GM23338 (cell line): Measurements from ENCODE around the gene DRC7. TPM values are rescaled to one million over a fixed set of nuclear protein-coding genes. Genes with fewer than 3 reads are reported as not detected.

Experiments used
- ATAC-seq: fragments of 200-7000 bp; cut with Tn5 transposase; 3 replicates; pipeline ENCODE4 v1.9.1; 2020
- DNase-seq: peaks from one replicate; pipeline ENCODE4 v3.0.0-alpha.2; 2015; ENCODE audit warnings: low spot score
- H2AFZ ChIP-seq: fragments of 200-600 bp; sonication (generic); 2 replicates; pipeline ENCODE4 v1.8.0; 2016; ENCODE audit warnings: antibody characterized with exemption, mild to moderate bottlenecking, moderate library complexity
- H3F3A ChIP-seq: fragments of 200-600 bp; sonication (generic); replicated peaks from 2 replicates; pipeline ENCODE4 v1.8.0; 2017; ENCODE audit warnings: antibody characterized with exemption, mixed run types, low read depth
- H3K27ac ChIP-seq: fragments of 200-600 bp; sonication (generic); 2 replicates; pipeline ENCODE4 v1.6.1; 2016; ENCODE audit warnings: low read depth
- H3K27me3 ChIP-seq: fragments of 200-600 bp; sonication (generic); 2 replicates; pipeline ENCODE4 v1.8.0; 2016; ENCODE audit warnings: mild to moderate bottlenecking, mixed run types, moderate library complexity; ENCODE audit not compliant: insufficient read depth
- H3K36me3 ChIP-seq: fragments of 200-600 bp; sonication (generic); 2 replicates; pipeline ENCODE4 v1.8.0; 2016; ENCODE audit warnings: mild to moderate bottlenecking; ENCODE audit not compliant: insufficient read depth
- H3K4me1 ChIP-seq: fragments of 200-600 bp; sonication (generic); 2 replicates; pipeline ENCODE4 v1.8.0; 2016; ENCODE audit warnings: mild to moderate bottlenecking, moderate library complexity; ENCODE audit not compliant: insufficient read depth
- H3K4me2 ChIP-seq: fragments of 200-600 bp; sonication (generic); 2 replicates; pipeline ENCODE4 v1.7.1; 2017; ENCODE audit warnings: mixed run types
- H3K4me3 ChIP-seq: fragments of 200-600 bp; sonication (generic); 2 replicates; pipeline ENCODE4 v1.6.1; 2016; ENCODE audit warnings: mixed run types
- H3K79me2 ChIP-seq: fragments of 200-600 bp; sonication (generic); replicated peaks from 2 replicates; pipeline ENCODE4 v1.8.0; 2017; ENCODE audit warnings: mild to moderate bottlenecking; ENCODE audit not compliant: insufficient read depth
- H3K9me2 ChIP-seq: fragments of 200-600 bp; sonication (generic); 2 replicates; pipeline ENCODE4 v1.8.0; 2017; ENCODE audit not compliant: insufficient read depth
- H4K20me1 ChIP-seq: fragments of 200-600 bp; sonication (generic); replicated peaks from 2 replicates; pipeline ENCODE4 v1.8.0; 2017; ENCODE audit warnings: mild to moderate bottlenecking; ENCODE audit not compliant: insufficient read depth
- H3K27ac Mint-ChIP-seq: 2 replicates; pipeline ENCODE4 v1.8.0; 2020; ENCODE audit warnings: inconsistent platforms, mild to moderate bottlenecking, moderate library complexity, mixed read lengths
- H3K27me3 Mint-ChIP-seq: 3 replicates; pipeline ENCODE4 v1.8.0; 2022; ENCODE audit warnings: low read depth, mild to moderate bottlenecking, moderate library complexity, mixed read lengths, inconsistent platforms; ENCODE audit not compliant: insufficient read depth, poor library complexity
- H3K36me3 Mint-ChIP-seq: 3 replicates; pipeline ENCODE4 v1.8.0; 2021; ENCODE audit warnings: low read depth, mild to moderate bottlenecking, inconsistent platforms, moderate library complexity, mixed read lengths
- H3K4me1 Mint-ChIP-seq: 3 replicates; pipeline ENCODE4 v1.8.0; 2020; ENCODE audit warnings: mild to moderate bottlenecking, inconsistent platforms, mixed read lengths
- H3K4me3 Mint-ChIP-seq: 3 replicates; pipeline ENCODE4 v1.8.0; 2021; ENCODE audit warnings: moderate library complexity, mild to moderate bottlenecking, inconsistent platforms, mixed read lengths
- H3K9me3 Mint-ChIP-seq: 3 replicates; pipeline ENCODE4 v1.8.0; 2020; ENCODE audit warnings: moderate library complexity, mild to moderate bottlenecking, inconsistent platforms, mixed read lengths
- CREB1 ChIP-seq: fragments of 250-450 bp; sonication (Bioruptor Pico); IDR thresholded peaks from 2 replicates; pipeline ENCODE4 v1.5.0; 2020; ENCODE audit warnings: low read depth, mild to moderate bottlenecking, moderate library complexity
- CTCF ChIP-seq, 2 experiments: fragments of 200-600 bp in 1 of 2; sonication (generic) in 1 of 2; conservative IDR thresholded peaks; 2 replicates each; pipeline versions ENCODE4 v1.5.1 to v1.6.1; 2016 to 2017; ENCODE audit warnings: antibody characterized with exemption in 2 of 2, low read depth in 2 of 2, mild to moderate bottlenecking in 2 of 2, moderate library complexity in 1 of 2
- ETS1 ChIP-seq: IDR thresholded peaks from 2 replicates; pipeline ENCODE4 v1.6.1; 2016; ENCODE audit warnings: antibody characterized with exemption
- EZH2 ChIP-seq: fragments of 200-600 bp; sonication (generic); IDR thresholded peaks from one replicate; pipeline ENCODE4 v1.8.0; 2017; ENCODE audit warnings: antibody characterized with exemption, mild to moderate bottlenecking, low read depth; ENCODE audit not compliant: unreplicated experiment
- EZH2phosphoT487 ChIP-seq: fragments of 200-600 bp; sonication (generic); IDR thresholded peaks from one replicate; pipeline ENCODE4 v1.8.1; 2018; ENCODE audit warnings: antibody characterized with exemption; ENCODE audit not compliant: unreplicated experiment
- JUNB ChIP-seq: IDR thresholded peaks from one replicate; pipeline ENCODE4 v1.6.1; 2016; ENCODE audit warnings: antibody characterized with exemption; ENCODE audit not compliant: unreplicated experiment
- NANOG ChIP-seq: IDR thresholded peaks from 2 replicates; pipeline ENCODE4 v1.6.1; 2016; ENCODE audit warnings: antibody characterized with exemption, borderline replicate concordance
- POLR2AphosphoS5 ChIP-seq: IDR thresholded peaks from 2 replicates; pipeline ENCODE4 v1.6.1; 2016; ENCODE audit warnings: antibody characterized with exemption, low read depth
- REST ChIP-seq: IDR thresholded peaks from one replicate; pipeline ENCODE4 v1.6.1; 2018; ENCODE audit warnings: antibody characterized with exemption; ENCODE audit not compliant: unreplicated experiment
- STAT1 ChIP-seq: IDR thresholded peaks from one replicate; pipeline ENCODE4 v1.6.1; 2016; ENCODE audit warnings: antibody characterized with exemption; ENCODE audit not compliant: unreplicated experiment
- ZNF114 ChIP-seq: fragments of 250-450 bp; sonication (Bioruptor Pico); IDR thresholded peaks from 2 replicates; pipeline ENCODE4 v1.5.0; 2020; ENCODE audit warnings: mild to moderate bottlenecking, moderate library complexity
- ZNF331 ChIP-seq: fragments of 250-450 bp; sonication (Bioruptor Pico); IDR thresholded peaks from 2 replicates; pipeline ENCODE4 v1.5.0; 2020; ENCODE audit warnings: low read depth, mild to moderate bottlenecking, moderate library complexity
- ZNF462 ChIP-seq: fragments of 250-450 bp; sonication (Bioruptor Pico); IDR thresholded peaks from 2 replicates; pipeline ENCODE4 v1.5.0; 2020; ENCODE audit warnings: mild to moderate bottlenecking, moderate library complexity
- polyA plus RNA-seq: library from polyadenylated mRNA; unstranded; fragments of >200 nt; fragmentation: Nextera tagmentation; extraction: Ambion mirVana; gene quantifications from 2 replicates; pipeline ENCODE4 v1.2.1, GENCODE V29; 2016
- total RNA-seq: library from RNA; depleted of rRNA; stranded (reverse); fragments of >200 nt; shearing (Covaris generic); gene quantifications from 2 replicates; pipeline ENCODE4 v1.2.3, GENCODE V29; 2014

The DRC7 gene
- total and polyA plus RNA-seq, 2 experiments from 2014 or later, result not detected

- Histone ChIP-seq H3K79me2 (peaks cover 7% of the 10 kb centered on the region), H3K27ac (no peak overlapping the region), H2AFZ (no peak overlapping the region), H3K36me3 (0 out of 2 replicates have a peak, but pooled peaks cover 7% of the 10 kb centered on the region), H3K9me2 (no peaks in the 10 kb centered on the region), H3K4me3 (no peak overlapping the region), H3K4me1 (peaks cover 8% of the 10 kb centered on the region; the same call in 1 of the 2 replicates), H3K4me2 (no peak overlapping the region), H3F3A (no peaks in the 10 kb centered on the region), H3K27me3 (no peaks in the 10 kb centered on the region), H4K20me1 (no peaks in the 10 kb centered on the region; the same call in 1 of the 2 replicates)
- ATAC-seq (no peak), DNase-seq (no peak)
- Mint-ChIP-seq H3K36me3 (peaks cover 30% of the 10 kb centered on the region), H3K9me3 (no peaks in the 10 kb centered on the region), H3K4me1 (peaks cover 11% of the 10 kb centered on the region), H3K27me3 (peaks cover 11% of the 10 kb centered on the region), H3K4me3 (no peak overlapping the region), H3K27ac (no peak overlapping the region)
- no peak for TF ChIP-seq ZNF462
- no peak for TF ChIP-seq NANOG
- TF ChIP-seq CREB1 (CRISPR knock-in tag), result no peak
- no peak for TF ChIP-seq REST
- TF ChIP-seq EZH2phosphoT487, result no peak
- no peak for TF ChIP-seq CTCF (conservative IDR thresholded peaks at IDR 0.05; ENCODE audit: low read depth in 2 of 2)
- TF ChIP-seq JUNB, result no peak
- TF ChIP-seq EZH2, result no peak
- TF ChIP-seq ZNF331, result no peak
- TF ChIP-seq ZNF114 (CRISPR knock-in tag), result no peak
- no peak for TF ChIP-seq ETS1
- TF ChIP-seq STAT1, result no peak
- no peak for TF ChIP-seq POLR2AphosphoS5
Measured at GRCh38 chr16:57739756-57740422, 45.3 kb downstream of the DRC7 start.
